ENCODE results near the gene DPYD. TPM values are rescaled to one million over a fixed set of nuclear protein-coding genes. Genes with fewer than 3 reads are reported as not detected.

The DPYD gene
- total RNA-seq, 2 experiments from 2014 or later: 9.8 to 11.1 TPM

GRCh38 chr1:97824200-97824599, 96.6 kb downstream of the DPYD start:
- no peak overlapping the region for H3K27ac Mint-ChIP-seq
- H3K9me3 Mint-ChIP-seq: no peaks in the 10 kb centered on the region
- DNase-seq: no peak
- no peak overlapping the region for H3K4me3 Mint-ChIP-seq
- CTCF ChIA-PET: interaction anchor here (0.6 kb wide), 1 partner anchor 225 kb away, joined by 3 read pairs; no protein-coding TSS in a partner anchor
- H3K36me3 Mint-ChIP-seq (ENCODE audit: low read depth): peaks cover 2% of the 10 kb centered on the region
- H3K27me3 Mint-ChIP-seq (ENCODE audit: low read depth): no peaks in the 10 kb centered on the region
- peaks cover 5% of the 10 kb centered on the region for H3K4me1 Mint-ChIP-seq (ENCODE audit: low read depth)
- intact Hi-C loops (cut with micrococcal nuclease): loop anchor here (5.0 kb wide), 1 partner anchor 637 kb away; no protein-coding TSS in a partner anchor

- Mint-ChIP-seq H3K4me1 (ENCODE audit: low read depth) (no peaks in the 10 kb centered on the region), H3K36me3 (ENCODE audit: low read depth) (no peaks in the 10 kb centered on the region), H3K27me3 (ENCODE audit: low read depth) (no peaks in the 10 kb centered on the region), H3K27ac (no peak overlapping the region), H3K9me3 (no peaks in the 10 kb centered on the region), H3K4me3 (no peak overlapping the region)
- no peak for DNase-seq
- intact Hi-C loops (cut with micrococcal nuclease): loop anchor here (1.0 to 5.0 kb wide), 6 partner anchors 151 to 854 kb away; no protein-coding TSS in a partner anchor
- CTCF ChIA-PET: interaction anchor here (0.6 to 1.3 kb wide), 6 partner anchors 29 to 577 kb away, joined by 3 to 6 read pairs (median 3); no protein-coding TSS in a partner anchor
These were observed 100.2 kb downstream of the DPYD start for GRCh38 chr1:97820470-97821188.

GRCh38 chr1:97816927-97817326, 103.9 kb downstream of the DPYD start:
- CTCF ChIA-PET: interaction anchor here (0.5 to 1.1 kb wide), 3 partner anchors 13 to 731 kb away, joined by 3 to 4 read pairs (median 3); no protein-coding TSS in a partner anchor
- Mint-ChIP-seq H3K9me3 (no peaks in the 10 kb centered on the region), H3K4me1 (ENCODE audit: low read depth) (peaks cover 3% of the 10 kb centered on the region), H3K27me3 (ENCODE audit: low read depth) (no peaks in the 10 kb centered on the region), H3K36me3 (ENCODE audit: low read depth) (peaks cover 5% of the 10 kb centered on the region), H3K4me3 (no peak overlapping the region), H3K27ac (no peak overlapping the region)
- intact Hi-C loops (cut with micrococcal nuclease): no loop called here
- DNase-seq: no peak

- intact Hi-C loops (cut with micrococcal nuclease): no loop called here
- H3K4me1 Mint-ChIP-seq (ENCODE audit: low read depth): peaks cover 3% of the 10 kb centered on the region
- CTCF ChIA-PET: no interaction called here
- H3K36me3 Mint-ChIP-seq (ENCODE audit: low read depth): peaks cover 12% of the 10 kb centered on the region
- H3K27me3 Mint-ChIP-seq (ENCODE audit: low read depth): no peaks in the 10 kb centered on the region
- no peak overlapping the region for H3K4me3 Mint-ChIP-seq
- no peak for DNase-seq
- H3K27ac Mint-ChIP-seq: no peak overlapping the region
- no peaks in the 10 kb centered on the region for H3K9me3 Mint-ChIP-seq
These were observed 106.0 kb downstream of the DPYD start for GRCh38 chr1:97814804-97815203.

- no peak overlapping the region for H3K4me3 Mint-ChIP-seq
- CTCF ChIA-PET: interaction anchor here (0.8 kb wide), 1 partner anchor 85 kb away, joined by 4 read pairs; no protein-coding TSS in a partner anchor
- H3K27me3 Mint-ChIP-seq (ENCODE audit: low read depth): no peaks in the 10 kb centered on the region
- H3K27ac Mint-ChIP-seq: no peak overlapping the region
- H3K4me1 Mint-ChIP-seq (ENCODE audit: low read depth): peaks cover 3% of the 10 kb centered on the region
- intact Hi-C loops (cut with micrococcal nuclease): no loop called here
- no peak for DNase-seq
- H3K9me3 Mint-ChIP-seq: no peaks in the 10 kb centered on the region
- peaks cover 16% of the 10 kb centered on the region for H3K36me3 Mint-ChIP-seq (ENCODE audit: low read depth)
These were observed 106.7 kb downstream of the DPYD start for GRCh38 chr1:97814121-97814520.

- Mint-ChIP-seq H3K9me3 (no peaks in the 10 kb centered on the region), H3K4me1 (ENCODE audit: low read depth) (peaks cover 3% of the 10 kb centered on the region), H3K36me3 (ENCODE audit: low read depth) (peaks cover 16% of the 10 kb centered on the region), H3K4me3 (no peak overlapping the region), H3K27ac (no peak overlapping the region), H3K27me3 (ENCODE audit: low read depth) (no peaks in the 10 kb centered on the region)
- intact Hi-C loops (cut with micrococcal nuclease): no loop called here
- CTCF ChIA-PET: no interaction called here
- DNase-seq: no peak
These were observed 108.8 kb downstream of the DPYD start for GRCh38 chr1:97812076-97812475.

GRCh38 chr1:97806996-97807520, 113.8 kb downstream of the DPYD start:
- Mint-ChIP-seq H3K27ac (no peak overlapping the region), H3K27me3 (ENCODE audit: low read depth) (no peaks in the 10 kb centered on the region), H3K4me3 (no peak overlapping the region), H3K36me3 (ENCODE audit: low read depth) (peaks cover 11% of the 10 kb centered on the region), H3K9me3 (no peaks in the 10 kb centered on the region), H3K4me1 (ENCODE audit: low read depth) (peaks cover 9% of the 10 kb centered on the region)
- CTCF ChIA-PET: no interaction called here
- DNase-seq: no peak
- intact Hi-C loops (cut with micrococcal nuclease): no loop called here

GRCh38 chr1:97806326-97806725, 114.5 kb downstream of the DPYD start:
- H3K9me3 Mint-ChIP-seq: no peaks in the 10 kb centered on the region
- H3K27me3 Mint-ChIP-seq (ENCODE audit: low read depth): no peaks in the 10 kb centered on the region
- peaks cover 9% of the 10 kb centered on the region for H3K4me1 Mint-ChIP-seq (ENCODE audit: low read depth)
- CTCF ChIA-PET: no interaction called here
- intact Hi-C loops (cut with micrococcal nuclease): no loop called here
- peaks cover 11% of the 10 kb centered on the region for H3K36me3 Mint-ChIP-seq (ENCODE audit: low read depth)
- DNase-seq: no peak
- no peak overlapping the region for H3K4me3 Mint-ChIP-seq
- no peak overlapping the region for H3K27ac Mint-ChIP-seq

- no peaks in the 10 kb centered on the region for H3K27me3 Mint-ChIP-seq (ENCODE audit: low read depth)
- peaks cover 9% of the 10 kb centered on the region for H3K4me1 Mint-ChIP-seq (ENCODE audit: low read depth)
- CTCF ChIA-PET: no interaction called here
- H3K36me3 Mint-ChIP-seq (ENCODE audit: low read depth): peaks cover 7% of the 10 kb centered on the region
- H3K9me3 Mint-ChIP-seq: no peaks in the 10 kb centered on the region
- no peak for DNase-seq
- H3K4me3 Mint-ChIP-seq: no peak overlapping the region
- H3K27ac Mint-ChIP-seq: no peak overlapping the region
- intact Hi-C loops (cut with micrococcal nuclease): no loop called here
These were observed 115.7 kb downstream of the DPYD start for GRCh38 chr1:97805093-97805492.

- Mint-ChIP-seq H3K36me3 (ENCODE audit: low read depth) (peaks cover 3% of the 10 kb centered on the region), H3K4me3 (no peak overlapping the region), H3K9me3 (no peaks in the 10 kb centered on the region), H3K4me1 (ENCODE audit: low read depth) (peaks cover 9% of the 10 kb centered on the region), H3K27ac (no peak overlapping the region), H3K27me3 (ENCODE audit: low read depth) (no peaks in the 10 kb centered on the region)
- DNase-seq: no peak
- intact Hi-C loops (cut with micrococcal nuclease): no loop called here
- CTCF ChIA-PET: interaction anchor here (0.6 kb wide), 1 partner anchor 289 kb away, joined by 4 read pairs; no protein-coding TSS in a partner anchor
These were observed 117.8 kb downstream of the DPYD start for GRCh38 chr1:97803026-97803425.

- H3K4me1 Mint-ChIP-seq (ENCODE audit: low read depth): peaks cover 9% of the 10 kb centered on the region
These were observed 118.8 kb downstream of the DPYD start for GRCh38 chr1:97802011-97802410.

GRCh38 chr1:97797403-97798183, 123.2 kb downstream of the DPYD start:
- H3K27me3 Mint-ChIP-seq (ENCODE audit: low read depth): no peaks in the 10 kb centered on the region
- peaks cover 9% of the 10 kb centered on the region for H3K4me1 Mint-ChIP-seq (ENCODE audit: low read depth)
- no peak for DNase-seq
- H3K36me3 Mint-ChIP-seq (ENCODE audit: low read depth): peaks cover 7% of the 10 kb centered on the region
- H3K4me3 Mint-ChIP-seq: no peak overlapping the region
- H3K9me3 Mint-ChIP-seq: no peaks in the 10 kb centered on the region
- H3K27ac Mint-ChIP-seq: no peak overlapping the region
- intact Hi-C loops (cut with micrococcal nuclease): no loop called here
- CTCF ChIA-PET: no interaction called here

More at GRCh38 chr1:97802011-97802410, 118.8 kb downstream of the DPYD start:
- Mint-ChIP-seq H3K4me3 (no peak overlapping the region), H3K27ac (no peak overlapping the region), H3K9me3 (no peaks in the 10 kb centered on the region), H3K36me3 (ENCODE audit: low read depth) (peaks cover 3% of the 10 kb centered on the region), H3K27me3 (ENCODE audit: low read depth) (no peaks in the 10 kb centered on the region)
- intact Hi-C loops (cut with micrococcal nuclease): no loop called here
- DNase-seq: no peak
- CTCF ChIA-PET: interaction anchor here (1.1 kb wide), 1 partner anchor 253 kb away, joined by 3 read pairs; no protein-coding TSS in a partner anchor

All from activated naive CD4-positive, alpha-beta T cell treated with anti-CD3 and anti-CD28 coated beads for 36 hours (primary cell).